Head of caudate nucleus (tissue), 42 donors: ENCODE data around the gene CD99L2.

Experiments
- DNase-seq, 42 donors: peaks; one replicate each; pipeline versions ENCODE4 v3.0.0 to v3.0.0-alpha.2; 2020 to 2021; ENCODE audit warnings: mixed read lengths in 7 of 42
- intact Hi-C: fragments of 100-400 bp; cut with DNase I; formaldehyde crosslinking; loops from one replicate; pipeline ENCODE4 v1.15.0; 2022

CD99L2 gene

GRCh38 chrX:150868625-150869024 lies 29.8 kb downstream of the CD99L2 start:
- intact Hi-C loops, result no loop called here
- DNase-seq, result no peak

DNA sequence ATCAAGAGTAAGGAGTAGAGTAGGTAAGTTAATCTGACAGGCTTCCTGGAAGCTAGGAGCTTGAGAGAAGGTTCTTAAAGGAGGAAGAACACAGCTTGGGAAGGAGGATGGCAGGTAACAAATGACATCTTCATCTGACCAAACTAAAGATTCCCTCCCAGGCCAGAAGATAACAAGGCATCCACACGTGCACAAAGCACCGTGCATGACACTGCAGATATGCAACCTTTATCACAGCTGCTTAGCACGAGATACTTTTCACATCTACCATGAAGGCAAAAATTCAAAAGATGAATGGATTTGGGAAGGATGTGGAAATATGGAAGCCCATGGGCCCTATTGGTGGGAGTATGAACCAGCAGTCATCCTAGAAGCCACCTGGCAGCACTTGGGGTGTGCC lies 34.3 kb downstream of the CD99L2 start:
- no peak for DNase-seq
- intact Hi-C loops, result no loop called here

DNA sequence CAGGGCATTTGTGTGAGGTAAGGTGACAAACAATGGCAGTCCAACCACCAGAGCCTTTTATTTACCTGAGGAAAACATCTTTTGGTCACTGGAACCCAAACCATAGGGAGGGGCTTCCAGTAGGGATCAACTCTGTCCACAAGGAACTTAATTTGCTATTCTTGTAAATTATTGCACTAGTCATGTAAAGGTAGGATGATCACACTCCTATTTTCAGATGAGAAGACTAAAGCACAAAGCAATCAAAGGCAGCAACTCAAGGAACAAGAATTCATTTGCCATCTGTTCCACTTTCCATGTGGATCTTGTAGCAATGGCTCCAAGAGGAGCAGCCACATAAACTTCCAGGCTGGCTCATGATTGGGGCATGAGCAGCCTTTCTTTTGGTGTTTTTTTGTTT lies 35.3 kb downstream of the CD99L2 start:
- intact Hi-C loops, result no loop called here
- no peak for DNase-seq

- intact Hi-C loops, result no loop called here
- DNase-seq, result no peak
Observed at GRCh38 chrX:150857453-150857852, 41.0 kb downstream of the CD99L2 start.

DNA sequence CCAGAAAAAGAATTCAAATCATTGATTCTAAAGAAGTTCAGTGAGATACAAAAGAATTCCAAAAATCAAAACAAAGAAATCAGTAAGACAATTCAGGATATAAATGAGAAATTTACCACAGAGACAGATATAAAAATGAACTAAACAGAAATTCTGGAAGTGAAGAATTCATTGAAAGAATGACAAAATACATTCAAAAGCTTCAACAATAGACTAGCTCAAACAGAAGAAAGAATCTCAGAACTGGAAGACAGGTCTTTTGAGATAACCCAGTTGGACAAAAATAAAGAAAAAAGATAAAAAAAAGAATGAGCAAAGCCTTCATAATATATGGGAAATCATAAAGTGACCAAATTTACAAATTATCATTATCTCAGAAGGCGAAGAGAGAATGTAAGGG lies 41.7 kb downstream of the CD99L2 start:
- no peak for DNase-seq
- intact Hi-C loops, result no loop called here

- intact Hi-C loops, result no loop called here
- no peak for DNase-seq
Observed at GRCh38 chrX:150856101-150856500, 42.4 kb downstream of the CD99L2 start.

- no peak for DNase-seq
- intact Hi-C loops, result no loop called here
Observed at GRCh38 chrX:150854856-150855255, 43.6 kb downstream of the CD99L2 start.

DNA sequence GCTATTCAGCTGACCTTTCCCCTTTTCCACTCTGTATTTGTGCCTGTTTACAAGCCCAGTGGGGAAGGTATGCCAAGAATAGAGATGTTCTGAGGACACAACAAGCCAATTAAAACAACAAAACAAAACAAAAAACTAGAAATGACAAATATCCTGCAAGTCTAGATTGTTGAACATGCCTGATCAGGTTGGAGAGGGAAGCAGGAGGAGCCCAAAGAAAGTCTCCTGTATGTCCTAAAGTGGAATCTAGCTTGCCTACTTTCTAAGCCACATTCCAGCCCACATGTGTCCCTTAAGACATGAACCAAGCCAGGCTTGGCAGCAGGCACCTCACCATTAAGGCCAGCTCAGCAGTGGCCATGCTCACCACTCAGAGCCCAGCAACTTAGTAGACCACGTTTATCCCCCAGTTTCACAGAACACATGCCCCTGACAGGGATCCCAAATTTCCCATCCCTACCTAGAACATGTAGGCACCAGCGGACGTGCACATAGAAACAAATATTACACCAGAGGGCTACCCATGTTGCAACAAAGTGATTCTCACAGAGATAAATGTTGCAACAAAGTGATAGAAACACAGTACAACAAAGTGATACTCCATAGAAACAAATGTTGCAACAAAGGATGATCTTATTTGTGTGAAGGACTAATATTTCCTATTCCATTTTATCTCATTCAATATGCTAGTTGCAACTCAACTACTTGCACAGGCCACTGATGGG lies 48.3 kb downstream of the CD99L2 start:
- no peak for DNase-seq
- intact Hi-C loops, result no loop called here

DNA sequence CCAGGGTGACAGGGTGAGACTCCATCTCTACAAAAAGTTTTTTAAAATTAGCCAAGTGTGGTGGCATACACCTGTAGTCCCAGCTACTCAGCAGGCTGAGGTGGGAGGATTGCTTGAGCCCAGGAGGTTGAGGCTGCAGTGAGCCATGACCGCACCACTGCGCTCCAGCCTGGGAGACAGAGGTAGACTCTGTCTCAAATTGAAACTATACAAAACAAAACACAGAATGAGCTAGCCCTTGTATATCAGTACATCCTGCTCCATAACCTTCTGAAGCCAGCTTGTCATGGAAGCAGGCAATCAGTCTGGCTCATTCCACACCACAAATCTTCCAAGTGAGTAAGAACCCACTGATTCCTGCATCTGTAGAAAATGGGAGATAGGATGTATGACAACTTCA lies 49.0 kb downstream of the CD99L2 start:
- intact Hi-C loops, result no loop called here
- no peak for DNase-seq

DNA sequence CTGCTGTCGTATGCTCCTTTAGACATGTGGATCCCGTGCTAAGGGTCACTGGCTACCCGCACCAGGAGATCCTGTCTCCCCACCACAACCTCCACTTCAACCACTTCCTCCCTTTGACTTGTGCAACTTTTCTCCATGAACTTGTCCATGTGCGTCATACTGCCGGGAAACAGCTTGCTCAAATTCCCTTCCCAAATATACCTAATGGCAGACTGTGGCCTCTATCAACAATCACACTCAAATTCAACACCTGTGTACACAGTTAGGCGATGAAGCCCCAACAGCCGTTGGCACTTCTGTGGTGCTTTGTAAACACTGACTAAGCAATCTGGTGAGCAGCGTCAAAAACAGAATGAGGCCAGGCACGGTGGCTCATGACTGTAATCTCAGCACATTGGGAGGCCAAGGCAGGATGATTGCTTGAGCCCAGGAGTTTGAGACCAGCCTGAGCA lies 49.5 kb downstream of the CD99L2 start:
- intact Hi-C loops, result no loop called here
- DNase-seq, result peak in 1 of 42 donors; percentile 37

GRCh38 chrX:150847088-150847487 lies 51.4 kb downstream of the CD99L2 start:
- no peak for DNase-seq
- intact Hi-C loops, result no loop called here

- no peak for DNase-seq
- intact Hi-C loops, result no loop called here
Observed at GRCh38 chrX:150846130-150846529, 52.3 kb downstream of the CD99L2 start.

GRCh38 chrX:150845091-150845490 lies 53.4 kb downstream of the CD99L2 start:
- DNase-seq, result no peak
- intact Hi-C loops, result no loop called here

- intact Hi-C loops, result no loop called here
- no peak for DNase-seq
Observed at GRCh38 chrX:150844016-150844415, 54.5 kb downstream of the CD99L2 start.

- DNase-seq, result no peak
- intact Hi-C loops, result no loop called here
Observed at GRCh38 chrX:150842198-150842685, 56.2 kb downstream of the CD99L2 start.

DNA sequence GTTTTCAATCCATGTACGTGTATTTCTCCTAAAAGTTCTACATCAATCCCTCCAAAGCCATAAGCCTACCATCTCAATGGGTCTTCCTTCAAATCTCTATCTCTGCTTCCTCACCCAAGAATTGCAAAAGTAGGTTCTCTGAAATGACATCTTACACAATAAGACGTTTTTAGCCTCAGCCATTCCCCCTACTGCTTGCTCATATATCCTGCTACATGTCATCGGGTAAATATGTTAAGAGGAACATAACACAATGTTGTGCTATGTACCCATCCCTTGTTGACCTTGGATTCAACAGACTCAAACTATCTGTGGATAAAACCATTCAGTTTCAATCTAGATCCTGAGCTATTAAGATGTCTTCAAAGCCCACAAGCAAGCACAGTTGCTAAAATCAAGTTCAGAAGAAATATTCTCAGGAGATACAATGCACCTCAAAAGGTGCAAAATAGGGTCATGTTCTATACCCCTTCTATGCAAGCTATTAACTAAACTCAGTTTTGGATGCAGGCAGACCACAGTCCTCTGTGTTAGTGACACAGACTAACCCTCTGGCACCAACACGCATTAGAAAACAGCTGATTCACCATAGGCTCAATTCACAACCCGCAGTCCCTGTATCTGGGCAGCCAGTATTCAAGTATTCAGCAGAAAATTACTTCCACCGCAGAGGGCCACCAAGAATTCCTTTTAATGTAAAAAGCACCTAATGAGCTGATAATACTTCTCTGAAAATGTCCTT lies 56.8 kb downstream of the CD99L2 start:
- peak in 2 of 42 donors; percentile 5 to 35 for DNase-seq
- intact Hi-C loops, result no loop called here

GRCh38 chrX:150837845-150838244 lies 60.6 kb downstream of the CD99L2 start:
- intact Hi-C loops, result no loop called here
- DNase-seq, result no peak

DNA sequence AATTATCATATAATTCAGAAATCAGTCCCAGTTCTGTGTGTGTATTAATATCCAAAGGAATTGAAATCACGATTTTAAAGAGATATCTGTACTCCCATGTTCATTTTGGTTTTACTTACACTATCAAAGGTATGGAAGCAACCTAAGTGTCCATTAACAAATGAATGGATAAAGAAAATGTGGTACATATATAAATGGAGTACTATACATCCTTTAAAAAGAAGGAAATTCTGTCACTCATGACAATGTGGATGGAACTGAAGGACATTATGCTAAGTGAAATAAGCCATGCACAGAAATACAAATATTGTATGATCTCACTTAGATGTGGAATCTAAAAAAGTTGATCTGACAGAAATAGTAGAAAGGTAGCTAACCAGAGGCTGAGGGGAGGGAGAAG lies 63.8 kb downstream of the CD99L2 start:
- no peak for DNase-seq
- intact Hi-C loops, result no loop called here

DNA sequence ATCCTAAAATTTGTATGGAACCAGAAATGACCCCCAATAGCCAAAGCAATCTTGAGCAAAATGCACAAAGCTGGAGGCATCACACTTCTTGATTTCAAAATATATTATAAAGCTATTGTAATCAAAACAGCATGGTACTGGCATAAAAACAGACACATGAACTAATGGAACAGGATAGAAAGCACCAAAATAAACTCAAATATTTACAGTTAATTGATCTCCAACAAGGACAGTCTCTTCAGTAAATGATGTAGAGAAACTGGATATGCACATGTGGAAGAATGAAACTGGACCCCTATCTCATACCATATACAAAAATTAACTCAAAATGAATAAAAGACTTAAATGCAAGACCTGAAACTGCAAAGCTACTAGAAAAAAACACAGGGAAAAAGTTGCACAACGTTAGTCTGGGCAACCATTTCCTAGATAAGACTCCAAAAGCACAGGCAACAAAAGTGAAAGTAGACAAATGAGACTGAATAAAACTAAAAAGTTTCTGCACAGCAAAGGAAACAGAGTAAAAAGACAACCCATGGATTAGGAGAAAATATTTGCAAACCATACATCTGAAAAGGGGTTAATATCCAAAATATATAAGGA lies 64.9 kb downstream of the CD99L2 start:
- DNase-seq, result no peak
- intact Hi-C loops, result no loop called here

DNA sequence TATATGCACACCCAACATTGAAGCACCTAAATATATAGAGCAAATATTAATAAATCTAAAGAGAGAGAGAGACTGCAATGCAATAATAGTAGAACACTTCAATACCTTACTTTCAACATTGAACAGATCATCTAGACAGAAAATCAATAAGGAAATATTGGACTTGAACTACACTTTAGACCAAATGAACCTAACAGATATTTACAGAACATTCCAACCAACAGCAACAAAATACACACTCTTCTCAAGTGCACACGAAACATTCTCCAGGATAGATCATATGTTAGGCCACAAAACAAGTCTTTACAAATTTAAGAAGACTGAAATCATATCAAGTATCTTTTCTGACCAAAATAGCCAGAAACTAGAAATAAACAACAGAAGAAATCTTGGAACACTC lies 66.6 kb downstream of the CD99L2 start:
- intact Hi-C loops, result no loop called here
- DNase-seq, result no peak
